Dedifferentiated amniotic fluid mesenchymal stem cell (primary cell): ENCODE measurements around the gene LHFPL5.

Experiments used
- DNase-seq: peaks from one replicate; pipeline ENCODE4 v3.0.0-alpha.2; 2016; ENCODE audit errors: extremely low spot score

LHFPL5 gene

DNA sequence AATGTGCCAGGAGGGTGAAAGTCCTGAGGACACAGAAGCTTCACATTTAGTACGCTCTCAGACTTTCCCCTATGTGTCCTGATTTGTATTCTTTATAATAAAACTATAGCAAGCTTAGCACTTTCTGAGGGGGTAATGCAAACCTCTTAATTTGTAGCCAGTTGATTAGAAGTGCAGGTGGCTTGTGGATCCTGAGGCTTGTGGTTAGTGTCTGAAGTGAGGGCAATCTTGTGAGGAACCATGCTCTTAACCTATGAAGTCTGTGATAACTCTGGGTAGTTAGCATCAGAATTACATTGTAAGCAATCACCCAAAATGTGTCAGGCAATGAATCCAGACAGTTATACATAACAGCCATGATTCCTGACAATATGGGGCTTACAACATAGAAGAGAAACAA lies 51.1 kb downstream of the LHFPL5 start:
- no peak for DNase-seq

DNA sequence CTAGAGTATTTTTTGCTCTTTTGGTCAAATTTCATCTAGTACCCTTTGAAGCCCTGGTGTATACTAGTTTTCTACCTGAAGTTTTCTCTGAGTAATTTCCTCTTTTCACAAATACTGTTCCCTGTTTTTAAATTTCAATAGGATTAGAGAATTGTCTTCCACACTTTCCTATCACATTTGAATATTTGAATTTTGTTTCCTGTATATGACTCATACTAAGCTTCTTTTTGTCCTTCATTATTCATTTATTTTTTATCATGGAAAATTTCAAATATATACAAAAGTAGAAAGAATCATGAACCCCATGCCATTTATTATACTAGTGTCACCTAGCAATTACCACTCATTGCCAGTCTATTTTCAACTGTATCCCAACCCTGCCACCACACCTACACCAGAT lies 52.7 kb downstream of the LHFPL5 start:
- DNase-seq = no peak

GRCh38 chr6:35859367-35859766 lies 54.2 kb downstream of the LHFPL5 start:
- DNase-seq = no peak
